AG04449 (cell line): ENCODE results near the gene CLK2.

Experiments
- CTCF ChIA-PET: fragments of 350-600 bp; formaldehyde crosslinking; extraction: SDS; loops from one replicate; lab custom pipeline; 2021; ENCODE audit warnings: antibody characterized with exemption; lab: Yijun Ruan, JAX
- POLR2A ChIA-PET: fragments of 400-600, 350-600 bp; formaldehyde crosslinking; extraction: SDS; loops from one replicate; lab custom pipeline; 2020; ENCODE audit warnings: antibody characterized with exemption, inconsistent platforms; lab: Yijun Ruan, JAX
- DNase-seq: peaks from one replicate; pipeline ENCODE4 v3.0.0-alpha.2; 2010; ENCODE audit warnings: low read depth, low spot score
- H3K4me3 ChIP-seq: 2 replicates; pipeline ENCODE4 v1.5.1; 2011; ENCODE audit warnings: low read depth, mild to moderate bottlenecking, control low read depth, low read length
- TF ChIP-seq, protein P1 (sequence below): IDR thresholded peaks from one replicate; pipeline ENCODE4 v1.5.1; 2011; ENCODE audit warnings: mild to moderate bottlenecking, moderate library complexity, low read length, control low read depth, inconsistent platforms; ENCODE audit not compliant: insufficient read depth; ENCODE audit errors: missing control alignments

The CLK2 gene

GRCh38 chr1:155300553-155301329 is 27.4 kb upstream of the CLK2 start:
- H3K4me3 ChIP-seq = no peak overlapping the region
- ChIA-PET CTCF (interaction anchor here (0.9 to 1.8 kb wide), 4 partner anchors 22 to 50 kb away, joined by 3 to 8 read pairs (median 4); no protein-coding TSS in a partner anchor), POLR2A (no interaction called here)
- TF ChIP-seq, protein P1, sequence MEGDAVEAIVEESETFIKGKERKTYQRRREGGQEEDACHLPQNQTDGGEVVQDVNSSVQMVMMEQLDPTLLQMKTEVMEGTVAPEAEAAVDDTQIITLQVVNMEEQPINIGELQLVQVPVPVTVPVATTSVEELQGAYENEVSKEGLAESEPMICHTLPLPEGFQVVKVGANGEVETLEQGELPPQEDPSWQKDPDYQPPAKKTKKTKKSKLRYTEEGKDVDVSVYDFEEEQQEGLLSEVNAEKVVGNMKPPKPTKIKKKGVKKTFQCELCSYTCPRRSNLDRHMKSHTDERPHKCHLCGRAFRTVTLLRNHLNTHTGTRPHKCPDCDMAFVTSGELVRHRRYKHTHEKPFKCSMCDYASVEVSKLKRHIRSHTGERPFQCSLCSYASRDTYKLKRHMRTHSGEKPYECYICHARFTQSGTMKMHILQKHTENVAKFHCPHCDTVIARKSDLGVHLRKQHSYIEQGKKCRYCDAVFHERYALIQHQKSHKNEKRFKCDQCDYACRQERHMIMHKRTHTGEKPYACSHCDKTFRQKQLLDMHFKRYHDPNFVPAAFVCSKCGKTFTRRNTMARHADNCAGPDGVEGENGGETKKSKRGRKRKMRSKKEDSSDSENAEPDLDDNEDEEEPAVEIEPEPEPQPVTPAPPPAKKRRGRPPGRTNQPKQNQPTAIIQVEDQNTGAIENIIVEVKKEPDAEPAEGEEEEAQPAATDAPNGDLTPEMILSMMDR = no peak
- DNase-seq = no peak

- no peak for DNase-seq
- TF ChIP-seq, protein P1 = no peak
- H3K4me3 ChIP-seq = no peak overlapping the region
- CTCF ChIA-PET = interaction anchor here (1.0 to 1.8 kb wide), 2 partner anchors 28 to 49 kb away, joined by 3 to 8 read pairs; no protein-coding TSS in a partner anchor
- POLR2A ChIA-PET = no interaction called here
Observed at GRCh38 chr1:155300024-155300423, 26.7 kb upstream of the CLK2 start.

DNA sequence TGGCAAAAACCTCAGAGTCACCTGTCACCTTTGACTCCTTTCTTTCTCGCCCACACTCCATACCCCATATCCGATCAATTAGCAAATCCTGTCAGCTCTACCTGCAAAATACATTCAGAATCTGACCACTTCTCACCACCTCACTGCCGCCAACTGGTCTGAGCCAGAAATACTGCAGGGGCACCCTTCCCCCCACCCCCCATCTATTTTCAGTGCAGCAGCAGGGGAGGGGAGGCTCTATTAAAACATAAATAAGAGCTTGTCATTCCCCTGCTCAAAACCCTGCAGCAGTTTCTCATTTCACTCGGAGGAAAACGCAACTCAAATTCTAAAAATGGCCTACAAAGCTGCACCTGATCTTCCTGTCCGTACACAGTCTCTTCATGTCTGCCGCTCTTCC is 24.1 kb upstream of the CLK2 start:
- no peak for DNase-seq
- POLR2A ChIA-PET = no interaction called here
- no peak overlapping the region for H3K4me3 ChIP-seq
- CTCF ChIA-PET = interaction anchor here (0.9 to 1.1 kb wide), 2 partner anchors 18 to 20 kb away, joined by 3 read pairs; partner anchors contain the start of gene HCN3
- TF ChIP-seq, protein P1 = no peak

- TF ChIP-seq, protein P1 = no peak
- H3K4me3 ChIP-seq = no peak overlapping the region
- no peak for DNase-seq
- CTCF ChIA-PET = interaction anchor here (0.8 to 1.1 kb wide), 2 partner anchors 10 to 17 kb away, joined by 3 read pairs; no protein-coding TSS in a partner anchor
- POLR2A ChIA-PET = no interaction called here
Observed at GRCh38 chr1:155296661-155297060, 23.4 kb upstream of the CLK2 start.

- H3K4me3 ChIP-seq = no peak overlapping the region
- CTCF ChIA-PET = interaction anchor here (0.8 kb wide), 1 partner anchor 11 kb away, joined by 3 read pairs; no protein-coding TSS in a partner anchor
- TF ChIP-seq, protein P1 = no peak
- POLR2A ChIA-PET = no interaction called here
- DNase-seq = no peak
Observed at GRCh38 chr1:155295942-155296267, 22.6 kb upstream of the CLK2 start.

DNA sequence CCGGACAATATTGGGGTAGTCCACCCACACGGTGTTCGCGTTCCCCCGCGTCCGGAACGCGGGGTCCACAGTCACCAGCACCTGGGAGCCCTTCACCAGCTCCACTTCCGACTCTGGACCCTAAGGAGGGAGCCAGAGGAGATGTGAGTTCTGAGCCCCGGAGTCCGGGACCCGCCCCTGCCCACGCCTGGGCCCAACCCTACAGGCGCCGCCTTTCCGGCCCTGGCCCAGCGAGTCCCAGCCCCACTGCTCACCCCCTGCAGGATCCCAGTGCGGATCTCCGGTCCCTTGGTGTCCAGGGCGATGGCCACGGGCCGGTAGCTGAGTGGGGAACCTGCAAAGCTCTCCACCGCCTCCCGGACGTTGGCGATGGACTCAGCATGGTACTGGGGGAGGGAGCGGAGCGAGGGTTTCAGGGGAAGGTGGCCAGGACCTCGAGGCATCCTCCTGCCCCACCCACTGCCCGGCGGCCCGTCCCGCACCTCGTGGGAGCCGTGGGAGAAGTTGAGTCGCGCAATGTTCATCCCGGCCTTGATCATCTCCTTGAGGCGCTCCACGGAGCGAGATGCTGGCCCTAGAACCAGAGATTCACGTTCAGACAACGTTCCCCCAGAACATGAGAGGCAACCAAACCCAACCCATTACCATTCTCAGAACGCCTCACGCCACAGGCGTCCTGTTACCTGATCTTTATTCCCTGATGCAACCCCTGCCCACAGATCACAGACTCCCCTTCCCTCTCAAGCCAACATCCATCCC is 22.1 kb upstream of the CLK2 start:
- TF ChIP-seq, protein P1 = no peak
- CTCF ChIA-PET = no interaction called here
- H3K4me3 ChIP-seq = no peak overlapping the region
- no peak for DNase-seq
- POLR2A ChIA-PET = no interaction called here
